Spleen (tissue), 11 donors: Measurements from ENCODE around the gene SAV1. TPM values are rescaled to one million over a fixed set of nuclear protein-coding genes. Genes with fewer than 3 reads are reported as not detected.
"Not testable (repeated sequence)": the region's sequence is repeated elsewhere in the genome, so short reads cannot be mapped to it uniquely, and the experiment has no call there.

Experiments used
- DNase-seq: peaks from one replicate; pipeline ENCODE4 v3.0.0-alpha.2; 2020
- H3K27ac ChIP-seq, 8 donors: fragments of 200-600 bp; sonication (generic) in 7 of 8; 1 replicate in 4 of 8; 2 replicates in 4 of 8; pipeline versions ENCODE4 v1.5.0 to v1.8.0; 2016 to 2021; ENCODE audit warnings: inconsistent platforms in 4 of 8, mild to moderate bottlenecking in 4 of 8, moderate library complexity in 1 of 8
- H3K27me3 ChIP-seq, 7 donors: fragments of 200-600 bp; sonication (generic) in 6 of 7; replicated peaks in 1 of 7; 1 replicate in 4 of 7; 2 replicates in 3 of 7; pipeline versions ENCODE4 v1.5.0 to v1.8.0; 2016 to 2021; ENCODE audit warnings: inconsistent platforms in 3 of 7, mild to moderate bottlenecking in 1 of 7
- H3K36me3 ChIP-seq, 6 donors: fragments of 200-600 bp; sonication (generic) in 5 of 6; 1 replicate in 4 of 6; 2 replicates in 2 of 6; pipeline versions ENCODE4 v1.5.0 to v1.8.0; 2016 to 2021; ENCODE audit warnings: inconsistent platforms in 2 of 6
- H3K4me1 ChIP-seq, 6 donors: fragments of 200-600 bp; sonication (generic) in 5 of 6; 1 replicate in 3 of 6; 2 replicates in 3 of 6; pipeline versions ENCODE4 v1.5.0 to v1.8.0; 2016 to 2021; ENCODE audit warnings: inconsistent platforms in 3 of 6
- H3K4me3 ChIP-seq, 8 donors: fragments of 200-600 bp; sonication (generic) in 7 of 8; 1 replicate in 4 of 8; 2 replicates in 4 of 8; pipeline versions ENCODE4 v1.5.0 to v1.8.0; 2016 to 2021; ENCODE audit warnings: inconsistent platforms in 4 of 8, mild to moderate bottlenecking in 4 of 8, moderate library complexity in 2 of 8
- H3K9me3 ChIP-seq, 8 donors: fragments of 200-600 bp; sonication (generic) in 7 of 8; 1 replicate in 4 of 8; 2 replicates in 4 of 8; pipeline versions ENCODE4 v1.5.0 to v1.8.0; 2016 to 2021; ENCODE audit warnings: inconsistent platforms in 4 of 8
- CTCF ChIP-seq, 11 experiments: fragments of 200-600 bp in 7 of 11; fragments of 450-650 bp in 4 of 11; sonication (generic) in 4 of 11; IDR thresholded peaks in 8 of 11; conservative IDR thresholded peaks in 3 of 11; 1 replicate in 7 of 11; 2 replicates in 4 of 11; pipeline versions ENCODE4 v1.4.0 to v1.8.0; 2016 to 2021; ENCODE audit warnings: antibody characterized with exemption in 11 of 11, inconsistent platforms in 4 of 11, mild to moderate bottlenecking in 1 of 11
- POLR2A ChIP-seq, 3 donors: fragments of 450-650 bp; IDR thresholded peaks; one replicate each; pipeline ENCODE4 v1.5.1; 2017; ENCODE audit warnings: antibody characterized with exemption in 3 of 3, mild to moderate bottlenecking in 1 of 3
- POLR2AphosphoS5 ChIP-seq, 3 donors: sonication (generic); formaldehyde crosslinking; IDR thresholded peaks; one replicate each; pipeline ENCODE4 v1.5.1; 2017; ENCODE audit warnings: antibody characterized with exemption in 3 of 3
- WGBS, 5 donors: extraction: QIAGEN DNeasy Blood & Tissue Kit in 3 of 5; methylation state at CpG; one replicate each; pipeline versions ENCODE4 v1.1.5 to v1.1.7; 2013 to 2018; 5-methylcytosine and 5-hydroxymethylcytosine counted together
- intact Hi-C: fragments of 100-400 bp; cut with DNase I; formaldehyde crosslinking; loops from one replicate; pipeline ENCODE4 v1.15.0; 2023; ENCODE audit warnings: low total_unique reads
- polyA plus RNA-seq, 3 donors: library from polyadenylated mRNA; stranded (reverse); fragments of 200-250 nt; gene quantifications; one replicate each; pipeline ENCODE4 v1.2.1, GENCODE V29; 2013
- total RNA-seq, 7 donors: library from RNA; depleted of rRNA in 3 of 7; stranded (reverse); fragments of >200 nt in 3 of 7; fragmentation: NEBNext Ultra II Directional in 4 of 7; extraction: Animal tissue kit (Norgen Biotek cat#: 25700) in 4 of 7; gene quantifications; one replicate each; pipeline versions ENCODE4 v1.1.0 to v1.2.1, GENCODE V29; 2016 to 2021
- donor health status: healthy with polysubstance abuse.
- donor health status: DM: no; HTN: no; CAD: no; lungs with moderate emphysema.
- donor health status: DM: no; HTN: no; CAD: no.
- donor health status: Bipolar disorder and iron deficiency.
- donor health status: healthy.
- donor health status: DM: no; HTN: no; CAD: no.
- donor health status: DM: yes; HTN: yes; CAD: no.

Gene SAV1
- total and polyA plus RNA-seq, 10 donors: 18.7 to 44.9 (median 30.4) TPM

- no peak overlapping the region for H3K4me3 ChIP-seq
- no peaks in the 10 kb centered on the region for H3K4me1 ChIP-seq
- no peaks in the 10 kb centered on the region for H3K27me3 ChIP-seq
- H3K27ac ChIP-seq: no peak overlapping the region
- no peak for DNase-seq
- H3K9me3 ChIP-seq: no peaks in the 10 kb centered on the region
- peaks cover 0 to 76% (median 2%) of the 10 kb centered on the region in 6 donors for H3K36me3 ChIP-seq
- TF ChIP-seq POLR2AphosphoS5 (IDR thresholded peaks at IDR 0.05) (no peak), CTCF (IDR thresholded peaks at IDR 0.05 in 8 of 11, conservative IDR thresholded peaks at IDR 0.05 in 3 of 11) (no peak), POLR2A (IDR thresholded peaks at IDR 0.05) (no peak)
- intact Hi-C loops: no loop called here
- WGBS, 5 donors: 79 to 90% (median 85%) methylated on average over 4 of the region's 4 CpGs
Observed at GRCh38 chr14:50633954-50634353, 34.2 kb downstream of the SAV1 start.

DNA sequence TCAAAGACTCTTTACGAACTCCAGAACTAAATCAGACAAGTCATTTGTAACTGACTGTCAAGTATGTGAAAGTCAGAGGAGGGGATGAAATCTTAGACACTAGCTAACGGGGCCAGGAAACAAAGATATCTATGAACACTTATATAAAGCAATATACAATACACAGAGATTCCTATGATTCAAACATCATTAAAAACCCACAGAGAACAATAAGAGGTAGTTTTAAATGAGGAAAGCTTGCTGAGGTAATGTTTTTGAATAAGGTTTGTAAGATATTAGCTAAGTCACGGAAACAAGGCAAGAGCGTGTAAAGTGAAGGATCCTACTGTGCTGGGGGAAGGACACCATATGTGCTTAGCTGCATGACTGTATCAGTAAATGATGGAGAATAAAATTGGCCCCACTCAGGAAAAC lies 36.7 kb downstream of the SAV1 start:
- WGBS, 5 donors: 81 to 92% (median 89%) methylated on average over 4 of the region's 4 CpGs
- no peak overlapping the region for H3K4me3 ChIP-seq
- H3K27me3 ChIP-seq: no peaks in the 10 kb centered on the region
- H3K4me1 ChIP-seq: no peaks in the 10 kb centered on the region
- no peaks in the 10 kb centered on the region for H3K9me3 ChIP-seq
- TF ChIP-seq POLR2AphosphoS5 (IDR thresholded peaks at IDR 0.05) (no peak), POLR2A (IDR thresholded peaks at IDR 0.05) (no peak), CTCF (IDR thresholded peaks at IDR 0.05 in 8 of 11, conservative IDR thresholded peaks at IDR 0.05 in 3 of 11) (no peak)
- H3K36me3 ChIP-seq: peaks cover 0 to 69% (median 0%) of the 10 kb centered on the region in 6 donors
- no peak for DNase-seq
- intact Hi-C loops: no loop called here
- no peak overlapping the region for H3K27ac ChIP-seq

- H3K4me3 ChIP-seq, H3K9me3 ChIP-seq, DNase-seq, H3K27me3 ChIP-seq, H3K27ac ChIP-seq, H3K4me1 ChIP-seq, intact Hi-C loops: not testable (repeated sequence)
- WGBS, 5 donors: 94 to 99% (median 96%) methylated on average over 4 of the region's 4 CpGs
- peaks cover 0 to 22% (median 0%) of the 10 kb centered on the region in 6 donors for H3K36me3 ChIP-seq
Observed at GRCh38 chr14:50624947-50625346, 43.2 kb downstream of the SAV1 start.

DNA sequence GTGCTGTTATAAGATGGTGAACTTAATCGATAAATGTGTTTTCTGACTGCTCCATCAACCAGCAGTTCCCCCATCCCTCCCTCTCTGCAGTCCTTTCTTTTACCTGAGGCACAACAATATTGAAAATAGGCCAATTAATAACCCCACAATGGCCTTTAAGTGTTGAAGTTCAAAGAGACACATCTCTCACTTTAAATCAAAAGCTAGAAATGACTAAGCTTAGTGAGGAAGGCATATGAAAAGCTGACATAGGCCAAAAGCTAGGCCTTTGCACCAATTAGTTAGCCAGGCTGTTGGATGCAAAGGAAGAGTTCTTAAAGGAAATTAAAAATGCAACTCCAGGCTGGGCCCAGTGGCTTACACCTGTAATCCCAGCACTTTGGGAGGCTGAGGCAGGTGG lies 43.7 kb downstream of the SAV1 start:
- no peaks in the 10 kb centered on the region for H3K4me1 ChIP-seq
- H3K4me3 ChIP-seq: no peak overlapping the region
- 78 to 91% (median 88%) methylated on average over 1 of the region's 1 CpG for WGBS, 5 donors
- H3K36me3 ChIP-seq: peaks cover 0 to 19% (median 0%) of the 10 kb centered on the region in 6 donors
- intact Hi-C loops: no loop called here
- H3K27ac ChIP-seq: no peak overlapping the region
- no peaks in the 10 kb centered on the region for H3K27me3 ChIP-seq
- H3K9me3 ChIP-seq: no peaks in the 10 kb centered on the region
- no peak for DNase-seq
- no peak for TF ChIP-seq POLR2A (IDR thresholded peaks at IDR 0.05)
- no peak for TF ChIP-seq CTCF (IDR thresholded peaks at IDR 0.05 in 8 of 11, conservative IDR thresholded peaks at IDR 0.05 in 3 of 11)
- no peak for TF ChIP-seq POLR2AphosphoS5 (IDR thresholded peaks at IDR 0.05)

- Histone ChIP-seq H3K4me3 (no peak overlapping the region), H3K36me3 (peaks cover 0 to 11% (median 0%) of the 10 kb centered on the region in 6 donors), H3K9me3 (no peaks in the 10 kb centered on the region), H3K27me3 (no peaks in the 10 kb centered on the region), H3K27ac (no peak overlapping the region), H3K4me1 (no peaks in the 10 kb centered on the region)
- 72 to 89% (median 85%) methylated on average over 1 of the region's 1 CpG for WGBS, 5 donors
- DNase-seq: no peak
- intact Hi-C loops: no loop called here
- TF ChIP-seq POLR2A (IDR thresholded peaks at IDR 0.05) (no peak), POLR2AphosphoS5 (IDR thresholded peaks at IDR 0.05) (no peak), CTCF (IDR thresholded peaks at IDR 0.05 in 8 of 11, conservative IDR thresholded peaks at IDR 0.05 in 3 of 11) (no peak)
Observed at GRCh38 chr14:50622978-50623377, 45.1 kb downstream of the SAV1 start.
